ENCODE results near the gene SEMA5A. TPM values are rescaled to one million over a fixed set of nuclear protein-coding genes. Genes with fewer than 3 reads are reported as not detected.

SEMA5A gene
- total RNA-seq, 1 donor = 42.3 TPM

GRCh38 chr5:9297134-9297533, 248.7 kb downstream of the SEMA5A start:
- Histone ChIP-seq H3K27me3 (ENCODE audit: insufficient read depth, low read length) (no peaks in the 10 kb centered on the region), H4K20me1 (ENCODE audit: insufficient read depth, low read length) (no peaks in the 10 kb centered on the region), H3K36me3 (ENCODE audit: insufficient read depth, low read length) (no peaks in the 10 kb centered on the region), H3K4me3 (ENCODE audit: insufficient read depth, low read length) (no peak overlapping the region), H3K9me3 (ENCODE audit: low read depth, low read length) (no peaks in the 10 kb centered on the region), H3K27ac (ENCODE audit: low read depth, low read length) (no peak overlapping the region), H3K4me2 (ENCODE audit: insufficient read depth, low read length) (no peak overlapping the region), H2AFZ (ENCODE audit: low read length) (no peak overlapping the region), H3K4me1 (ENCODE audit: insufficient read depth, low read length) (no peaks in the 10 kb centered on the region), H3K79me2 (ENCODE audit: insufficient read depth, low read length) (no peaks in the 10 kb centered on the region)
- TF ChIP-seq CTCF (IDR thresholded peaks at IDR 0.05; ENCODE audit: extremely low read depth, low read depth, low read length) = no peak
- DNase-seq (ENCODE audit: insufficient read length, low spot score, missing footprints) = no peak

- H3K36me3 ChIP-seq (ENCODE audit: insufficient read depth, low read length) = no peaks in the 10 kb centered on the region
- H3K4me3 ChIP-seq (ENCODE audit: insufficient read depth, low read length) = no peak overlapping the region
- no peak for DNase-seq (ENCODE audit: insufficient read length, low spot score, missing footprints)
- no peaks in the 10 kb centered on the region for H3K79me2 ChIP-seq (ENCODE audit: insufficient read depth, low read length)
- H3K4me1 ChIP-seq (ENCODE audit: insufficient read depth, low read length) = no peaks in the 10 kb centered on the region
- no peak overlapping the region for H2AFZ ChIP-seq (ENCODE audit: low read length)
- H3K4me2 ChIP-seq (ENCODE audit: insufficient read depth, low read length) = no peak overlapping the region
- no peak overlapping the region for H3K27ac ChIP-seq (ENCODE audit: low read depth, low read length)
- H3K9me3 ChIP-seq (ENCODE audit: low read depth, low read length) = no peaks in the 10 kb centered on the region
- no peaks in the 10 kb centered on the region for H4K20me1 ChIP-seq (ENCODE audit: insufficient read depth, low read length)
- no peak for TF ChIP-seq CTCF (IDR thresholded peaks at IDR 0.05; ENCODE audit: extremely low read depth, low read depth, low read length)
- H3K27me3 ChIP-seq (ENCODE audit: insufficient read depth, low read length) = no peaks in the 10 kb centered on the region
Observed at GRCh38 chr5:9295466-9295801, 250.4 kb downstream of the SEMA5A start.

- Histone ChIP-seq H3K4me3 (ENCODE audit: insufficient read depth, low read length) (no peak overlapping the region), H3K4me2 (ENCODE audit: insufficient read depth, low read length) (no peak overlapping the region), H3K27me3 (ENCODE audit: insufficient read depth, low read length) (no peaks in the 10 kb centered on the region), H3K36me3 (ENCODE audit: insufficient read depth, low read length) (no peaks in the 10 kb centered on the region), H2AFZ (ENCODE audit: low read length) (no peak overlapping the region), H3K79me2 (ENCODE audit: insufficient read depth, low read length) (no peaks in the 10 kb centered on the region), H3K27ac (ENCODE audit: low read depth, low read length) (no peak overlapping the region), H3K4me1 (ENCODE audit: insufficient read depth, low read length) (no peaks in the 10 kb centered on the region), H4K20me1 (ENCODE audit: insufficient read depth, low read length) (no peaks in the 10 kb centered on the region), H3K9me3 (ENCODE audit: low read depth, low read length) (no peaks in the 10 kb centered on the region)
- TF ChIP-seq CTCF (IDR thresholded peaks at IDR 0.05; ENCODE audit: extremely low read depth, low read depth, low read length) = no peak
- no peak for DNase-seq (ENCODE audit: insufficient read length, low spot score, missing footprints)
Observed at GRCh38 chr5:9294793-9295465, 250.9 kb downstream of the SEMA5A start.

GRCh38 chr5:9288234-9288633, 257.6 kb downstream of the SEMA5A start:
- Histone ChIP-seq H3K27ac (ENCODE audit: low read depth, low read length) (no peak overlapping the region), H3K9me3 (ENCODE audit: low read depth, low read length) (no peaks in the 10 kb centered on the region), H2AFZ (ENCODE audit: low read length) (no peak overlapping the region), H3K4me1 (ENCODE audit: insufficient read depth, low read length) (peaks cover 9% of the 10 kb centered on the region), H3K79me2 (ENCODE audit: insufficient read depth, low read length) (peaks cover 2% of the 10 kb centered on the region), H4K20me1 (ENCODE audit: insufficient read depth, low read length) (no peaks in the 10 kb centered on the region), H3K4me3 (ENCODE audit: insufficient read depth, low read length) (no peak overlapping the region), H3K36me3 (ENCODE audit: insufficient read depth, low read length) (no peaks in the 10 kb centered on the region), H3K4me2 (ENCODE audit: insufficient read depth, low read length) (no peak overlapping the region), H3K27me3 (ENCODE audit: insufficient read depth, low read length) (no peaks in the 10 kb centered on the region)
- DNase-seq (ENCODE audit: insufficient read length, low spot score, missing footprints) = no peak
- peak; percentile 9 for TF ChIP-seq CTCF (IDR thresholded peaks at IDR 0.05; ENCODE audit: extremely low read depth, low read depth, low read length)

Data from osteoblast (primary cell).